Sigmoid colon (tissue), 4 donors: ENCODE measurements around the gene WDFY2.

Experiments
- CTCF ChIP-seq, 4 experiments: fragments of 450-650 bp in 3 of 4; fragments of 200-600 bp in 1 of 4; IDR thresholded peaks; one replicate each; pipeline ENCODE4 v1.5.1; 2016 to 2019; ENCODE audit warnings: antibody characterized with exemption in 4 of 4, mild to moderate bottlenecking in 3 of 4, moderate library complexity in 2 of 4
- POLR2AphosphoS5 ChIP-seq, 4 donors: sonication (generic); formaldehyde crosslinking; IDR thresholded peaks; one replicate each; pipeline ENCODE4 v1.6.1; 2017; ENCODE audit warnings: antibody characterized with exemption in 4 of 4

- no peak for TF ChIP-seq CTCF (IDR thresholded peaks at IDR 0.05)
- peak; percentile 54 to 73 (median 70) for TF ChIP-seq POLR2AphosphoS5 (IDR thresholded peaks at IDR 0.05)
Measured at GRCh38 chr13:51729866-51730553, 145.7 kb downstream of the WDFY2 start.
